NCI-H345 treated with DMSO at 0.1 percent for 48 hours (cell line): ENCODE data around the gene MVD.
"Not testable (repeated sequence)": the region's sequence is repeated elsewhere in the genome, so short reads cannot be mapped to it uniquely, and the experiment has no call there.

ENCODE experiments used
- DNase-seq: peaks from one replicate; lab custom pipeline; 2025; ENCODE audit not compliant: unreplicated experiment; lab: John Stamatoyannopoulos, UW

The MVD gene

GRCh38 chr16:88609426-88609825 is 53.5 kb downstream of the MVD start:
- not testable (repeated sequence) for DNase-seq

DNA sequence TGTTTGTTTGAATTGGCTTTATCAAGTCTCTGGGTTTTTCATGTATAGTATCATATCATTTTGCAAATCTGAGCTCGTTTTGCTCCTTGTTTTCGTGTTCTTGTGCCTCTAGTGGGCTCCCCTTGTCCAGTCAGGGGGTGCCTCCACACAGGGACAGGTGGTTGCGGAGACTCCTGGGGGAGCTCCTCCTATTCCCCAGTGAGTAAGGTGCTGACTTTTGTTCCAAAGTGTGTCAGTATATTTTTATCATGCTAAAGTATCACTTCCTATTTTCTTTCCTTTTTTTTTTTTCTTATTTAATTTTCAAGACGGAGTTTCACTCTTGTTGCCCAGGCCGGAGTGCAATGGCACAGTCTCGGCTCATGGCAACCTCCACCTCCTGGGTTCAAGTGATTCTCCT is 54.8 kb downstream of the MVD start:
- no peak for DNase-seq

- DNase-seq: no peak
Observed at GRCh38 chr16:88606148-88606757, 56.6 kb downstream of the MVD start.

GRCh38 chr16:88605186-88606147 is 57.4 kb downstream of the MVD start:
- no peak for DNase-seq

- no peak for DNase-seq
Observed at GRCh38 chr16:88602091-88602490, 60.8 kb downstream of the MVD start.
